ENCODE results near the gene HOXD3. TPM values are rescaled to one million over a fixed set of nuclear protein-coding genes. Genes with fewer than 3 reads are reported as not detected.

The HOXD3 gene
- polyA plus RNA-seq, 1 experiment: not detected

DNA sequence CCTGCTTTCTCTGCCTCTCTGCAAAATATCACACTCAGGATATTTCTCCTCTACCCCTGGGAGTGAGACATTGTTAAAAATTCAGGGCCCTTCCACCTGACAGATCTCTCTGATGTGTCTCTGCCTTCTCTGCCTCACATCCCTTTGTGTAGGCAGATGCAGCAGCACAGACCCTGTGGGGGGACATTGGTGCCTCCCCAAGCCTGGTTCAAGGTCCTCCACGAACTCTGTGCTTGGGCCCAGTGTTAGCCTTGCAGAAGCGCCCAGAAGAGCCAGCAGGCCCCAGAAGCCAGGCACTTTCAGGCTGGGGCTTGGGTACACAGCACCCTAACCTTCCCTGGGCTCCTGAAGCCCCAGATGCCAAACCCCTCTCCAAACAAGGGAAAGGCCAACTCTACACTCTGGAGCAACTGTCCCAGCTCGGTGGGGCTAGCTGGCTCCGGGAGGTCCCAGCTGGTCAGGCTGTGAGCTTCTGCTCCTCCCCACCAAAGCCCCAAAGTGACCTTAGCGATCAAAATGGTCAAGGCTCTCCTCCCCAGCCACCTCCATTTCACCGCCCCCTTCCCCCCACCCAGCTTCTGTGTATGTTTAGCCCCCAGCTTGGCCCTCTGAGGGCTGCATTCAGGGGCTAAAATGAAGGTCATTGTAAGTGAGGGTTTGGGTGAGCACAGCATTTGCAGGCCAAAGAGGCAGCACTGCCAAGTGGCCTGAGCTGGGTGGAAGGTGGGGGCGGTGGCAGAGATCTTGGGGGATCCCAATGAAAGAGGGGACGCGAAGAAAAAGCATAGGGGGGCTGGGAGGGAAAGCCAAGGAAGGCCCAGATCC, 31.9 kb upstream of the HOXD3 start:
- POLR2A ChIA-PET: interaction anchor here (0.7 kb wide), 1 partner anchor 327 kb away, joined by 10 read pairs; no protein-coding TSS in a partner anchor
- CTCF ChIA-PET: interaction anchor here (0.6 to 6.3 kb wide), 6 partner anchors 330 to 1023 kb away, joined by 8 to 184 read pairs (median 63); no protein-coding TSS in a partner anchor
- Histone ChIP-seq H3K9me3 (ENCODE audit: control insufficient read depth, insufficient read depth, low read length) (peaks cover 10% of the 10 kb centered on the region), H3K27me3 (ENCODE audit: control insufficient read depth, insufficient read depth, low read length) (peaks cover 86% of the 10 kb centered on the region), H3K27ac (ENCODE audit: low read depth, low read length) (no peak overlapping the region), H3K4me3 (ENCODE audit: low read depth, low read length) (no peak overlapping the region)
- TF ChIP-seq, protein P1, sequence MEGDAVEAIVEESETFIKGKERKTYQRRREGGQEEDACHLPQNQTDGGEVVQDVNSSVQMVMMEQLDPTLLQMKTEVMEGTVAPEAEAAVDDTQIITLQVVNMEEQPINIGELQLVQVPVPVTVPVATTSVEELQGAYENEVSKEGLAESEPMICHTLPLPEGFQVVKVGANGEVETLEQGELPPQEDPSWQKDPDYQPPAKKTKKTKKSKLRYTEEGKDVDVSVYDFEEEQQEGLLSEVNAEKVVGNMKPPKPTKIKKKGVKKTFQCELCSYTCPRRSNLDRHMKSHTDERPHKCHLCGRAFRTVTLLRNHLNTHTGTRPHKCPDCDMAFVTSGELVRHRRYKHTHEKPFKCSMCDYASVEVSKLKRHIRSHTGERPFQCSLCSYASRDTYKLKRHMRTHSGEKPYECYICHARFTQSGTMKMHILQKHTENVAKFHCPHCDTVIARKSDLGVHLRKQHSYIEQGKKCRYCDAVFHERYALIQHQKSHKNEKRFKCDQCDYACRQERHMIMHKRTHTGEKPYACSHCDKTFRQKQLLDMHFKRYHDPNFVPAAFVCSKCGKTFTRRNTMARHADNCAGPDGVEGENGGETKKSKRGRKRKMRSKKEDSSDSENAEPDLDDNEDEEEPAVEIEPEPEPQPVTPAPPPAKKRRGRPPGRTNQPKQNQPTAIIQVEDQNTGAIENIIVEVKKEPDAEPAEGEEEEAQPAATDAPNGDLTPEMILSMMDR (IDR thresholded peaks at IDR 0.05; ENCODE audit: low read depth, low read length): no peak
- no peak for DNase-seq (ENCODE audit: low read depth, low spot score)

GRCh38 chr2:176125772-176126054, 31.4 kb upstream of the HOXD3 start:
- H3K27ac ChIP-seq (ENCODE audit: low read depth, low read length): no peak overlapping the region
- TF ChIP-seq, protein P1 (IDR thresholded peaks at IDR 0.05; ENCODE audit: low read depth, low read length): no peak
- H3K4me3 ChIP-seq (ENCODE audit: low read depth, low read length): no peak overlapping the region
- ChIA-PET POLR2A (interaction anchor here (0.7 kb wide), 1 partner anchor 326 kb away, joined by 10 read pairs; no protein-coding TSS in a partner anchor), CTCF (interaction anchor here (0.6 to 6.3 kb wide), 6 partner anchors 329 to 1023 kb away, joined by 8 to 184 read pairs (median 63); no protein-coding TSS in a partner anchor)
- H3K27me3 ChIP-seq (ENCODE audit: control insufficient read depth, insufficient read depth, low read length): peaks cover 84% of the 10 kb centered on the region
- peaks cover 10% of the 10 kb centered on the region; the same call in 1 of the 2 replicates for H3K9me3 ChIP-seq (ENCODE audit: control insufficient read depth, insufficient read depth, low read length)
- no peak for DNase-seq (ENCODE audit: low read depth, low spot score)

- TF ChIP-seq, protein P1 (IDR thresholded peaks at IDR 0.05; ENCODE audit: low read depth, low read length): peak; percentile 83
- POLR2A ChIA-PET: interaction anchor here (0.7 to 0.8 kb wide), 2 partner anchors 511 to 1022 kb away, joined by 5 read pairs; no protein-coding TSS in a partner anchor
- peaks cover 4% of the 10 kb centered on the region; the same call in 1 of the 2 replicates for H3K9me3 ChIP-seq (ENCODE audit: control insufficient read depth, insufficient read depth, low read length)
- H3K27ac ChIP-seq (ENCODE audit: low read depth, low read length): no peak overlapping the region
- DNase-seq (ENCODE audit: low read depth, low spot score): peak; percentile 29
- no peak overlapping the region for H3K4me3 ChIP-seq (ENCODE audit: low read depth, low read length)
- peaks cover 84% of the 10 kb centered on the region for H3K27me3 ChIP-seq (ENCODE audit: control insufficient read depth, insufficient read depth, low read length)
- CTCF ChIA-PET: interaction anchor here (0.6 to 6.3 kb wide), 57 partner anchors 11 to 1036 kb away, joined by 3 to 184 read pairs (median 4); partner anchors contain the start of genes HOXD10 and MTX2
Measured at GRCh38 chr2:176126929-176127773, 30.0 kb upstream of the HOXD3 start.

- DNase-seq (ENCODE audit: low read depth, low spot score): no peak
- ChIA-PET POLR2A (no interaction called here), CTCF (interaction anchor here (0.6 to 6.3 kb wide), 33 partner anchors 11 to 1036 kb away, joined by 3 to 184 read pairs (median 7); partner anchors contain the start of gene MTX2)
- no peak overlapping the region for H3K4me3 ChIP-seq (ENCODE audit: low read depth, low read length)
- H3K9me3 ChIP-seq (ENCODE audit: control insufficient read depth, insufficient read depth, low read length): peaks cover 4% of the 10 kb centered on the region; the same call in 1 of the 2 replicates
- TF ChIP-seq, protein P1 (IDR thresholded peaks at IDR 0.05; ENCODE audit: low read depth, low read length): no peak
- H3K27ac ChIP-seq (ENCODE audit: low read depth, low read length): no peak overlapping the region
- peaks cover 85% of the 10 kb centered on the region for H3K27me3 ChIP-seq (ENCODE audit: control insufficient read depth, insufficient read depth, low read length)
Measured at GRCh38 chr2:176127774-176128072, 29.4 kb upstream of the HOXD3 start.
